ENCODE measurements around the gene HECTD2.
"Not testable (repeated sequence)": the region's sequence is repeated elsewhere in the genome, so short reads cannot be mapped to it uniquely, and the experiment has no call there.

HECTD2 gene

DNA sequence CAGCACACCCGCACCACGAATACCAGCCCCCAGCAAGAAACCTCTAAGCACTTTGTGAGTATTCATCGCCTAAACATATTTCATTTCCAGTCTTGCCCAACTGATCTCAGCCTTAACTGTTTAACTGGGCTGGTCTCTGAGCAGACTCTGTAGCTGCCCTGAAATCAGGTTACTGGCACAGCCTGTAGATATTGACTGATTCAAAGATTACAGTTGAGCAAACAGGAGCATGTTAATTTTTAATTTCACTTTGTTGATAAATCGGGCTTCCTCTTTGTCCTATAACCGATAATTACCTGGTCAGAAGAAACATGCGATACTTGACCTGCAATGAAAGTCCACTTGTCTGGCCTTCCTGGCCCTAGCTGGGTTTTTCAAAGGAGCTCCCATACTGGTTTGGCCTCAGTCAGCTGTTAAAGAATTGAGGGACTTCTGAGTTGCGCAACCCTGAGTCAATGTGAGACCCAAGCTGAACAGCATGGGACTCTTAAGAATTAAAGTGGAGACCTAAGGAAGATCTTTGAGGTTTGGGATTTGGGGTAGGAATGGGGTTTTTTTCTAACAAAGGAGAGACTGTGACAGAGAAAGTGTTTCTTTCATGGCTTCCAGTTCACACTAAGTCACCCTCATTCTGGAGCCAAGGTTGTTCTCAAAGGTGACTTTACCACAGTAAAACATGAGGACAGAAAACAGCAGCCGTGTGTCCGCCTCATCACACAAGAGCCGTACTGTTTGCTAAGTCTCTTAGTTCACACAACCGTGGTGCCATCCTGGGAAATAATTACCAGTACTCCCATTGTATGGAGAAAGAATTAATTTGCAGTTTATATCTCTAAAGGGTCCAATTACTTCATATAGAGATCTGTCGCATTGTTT lies 146.8 kb downstream of the HECTD2 start:
- DNase-seq: no peak
- in situ Hi-C loops (cut with HindIII; ENCODE audit: low pct_ligation_motif_present, low sequenced_read_pairs): no loop called here
- Histone ChIP-seq H3K4me3 (ENCODE audit: low read depth, low read length) (no peak overlapping the region), H3K36me3 (replicated peaks) (no peaks in the 10 kb centered on the region), H3K27ac (no peak overlapping the region), H3K27me3 (replicated peaks) (no peaks in the 10 kb centered on the region)
- TF ChIP-seq, protein P1, sequence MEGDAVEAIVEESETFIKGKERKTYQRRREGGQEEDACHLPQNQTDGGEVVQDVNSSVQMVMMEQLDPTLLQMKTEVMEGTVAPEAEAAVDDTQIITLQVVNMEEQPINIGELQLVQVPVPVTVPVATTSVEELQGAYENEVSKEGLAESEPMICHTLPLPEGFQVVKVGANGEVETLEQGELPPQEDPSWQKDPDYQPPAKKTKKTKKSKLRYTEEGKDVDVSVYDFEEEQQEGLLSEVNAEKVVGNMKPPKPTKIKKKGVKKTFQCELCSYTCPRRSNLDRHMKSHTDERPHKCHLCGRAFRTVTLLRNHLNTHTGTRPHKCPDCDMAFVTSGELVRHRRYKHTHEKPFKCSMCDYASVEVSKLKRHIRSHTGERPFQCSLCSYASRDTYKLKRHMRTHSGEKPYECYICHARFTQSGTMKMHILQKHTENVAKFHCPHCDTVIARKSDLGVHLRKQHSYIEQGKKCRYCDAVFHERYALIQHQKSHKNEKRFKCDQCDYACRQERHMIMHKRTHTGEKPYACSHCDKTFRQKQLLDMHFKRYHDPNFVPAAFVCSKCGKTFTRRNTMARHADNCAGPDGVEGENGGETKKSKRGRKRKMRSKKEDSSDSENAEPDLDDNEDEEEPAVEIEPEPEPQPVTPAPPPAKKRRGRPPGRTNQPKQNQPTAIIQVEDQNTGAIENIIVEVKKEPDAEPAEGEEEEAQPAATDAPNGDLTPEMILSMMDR (IDR thresholded peaks at IDR 0.05; ENCODE audit: low read depth, low read length, missing control alignments): no peak

DNA sequence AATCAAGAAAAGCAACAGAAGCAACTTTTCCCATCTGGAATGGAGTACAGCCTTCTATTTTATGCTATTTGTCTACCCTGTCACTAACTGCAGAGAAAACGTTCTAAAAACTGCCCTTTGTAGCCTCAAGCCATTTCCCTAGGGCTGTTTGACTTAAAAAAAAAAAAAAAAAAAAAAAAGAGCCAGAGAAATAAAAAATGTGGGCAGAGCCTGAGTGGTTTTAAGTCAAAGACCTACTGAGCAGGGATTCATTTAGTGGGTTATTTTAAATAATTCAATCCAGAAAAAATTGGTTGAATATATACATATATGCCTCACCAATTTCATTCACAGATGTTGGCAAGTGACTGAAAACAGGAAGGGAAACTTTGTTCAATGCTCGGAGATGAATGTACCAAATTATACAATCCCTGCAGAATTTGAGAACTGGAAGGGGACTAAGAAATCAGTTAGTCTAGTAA lies 147.5 kb downstream of the HECTD2 start:
- H3K4me3 ChIP-seq (ENCODE audit: low read depth, low read length): no peak overlapping the region
- in situ Hi-C loops (cut with HindIII; ENCODE audit: low pct_ligation_motif_present, low sequenced_read_pairs): no loop called here
- no peaks in the 10 kb centered on the region for H3K27me3 ChIP-seq (replicated peaks)
- no peaks in the 10 kb centered on the region for H3K36me3 ChIP-seq (replicated peaks)
- TF ChIP-seq, protein P1 (IDR thresholded peaks at IDR 0.05; ENCODE audit: low read depth, low read length, missing control alignments): no peak
- no peak overlapping the region for H3K27ac ChIP-seq
- no peak for DNase-seq

DNA sequence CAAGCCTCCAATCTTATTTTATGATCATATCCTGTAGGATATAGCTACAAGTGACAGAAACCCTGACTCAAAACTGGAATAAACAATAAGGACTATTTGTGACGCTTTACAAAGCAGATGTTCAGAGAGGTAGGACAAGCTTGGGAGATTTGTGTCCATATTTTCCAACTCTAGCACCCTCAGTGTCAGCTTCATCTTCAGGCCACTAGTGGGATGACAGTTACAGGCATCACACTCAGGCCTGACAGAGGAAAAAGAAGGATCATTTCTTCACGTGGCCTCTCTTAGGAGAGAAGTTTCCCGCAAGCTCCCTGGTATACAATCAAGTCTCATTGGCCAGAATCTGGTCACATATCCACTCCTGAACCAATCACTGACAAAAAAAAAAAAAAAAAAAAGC lies 148.3 kb downstream of the HECTD2 start:
- no peaks in the 10 kb centered on the region for H3K36me3 ChIP-seq (replicated peaks)
- H3K27me3 ChIP-seq (replicated peaks): no peaks in the 10 kb centered on the region
- no peak overlapping the region for H3K4me3 ChIP-seq (ENCODE audit: low read depth, low read length)
- H3K27ac ChIP-seq: no peak overlapping the region
- TF ChIP-seq, protein P1 (IDR thresholded peaks at IDR 0.05; ENCODE audit: low read depth, low read length, missing control alignments): peak; percentile 8
- no peak for DNase-seq
- in situ Hi-C loops (cut with HindIII; ENCODE audit: low pct_ligation_motif_present, low sequenced_read_pairs): no loop called here

DNA sequence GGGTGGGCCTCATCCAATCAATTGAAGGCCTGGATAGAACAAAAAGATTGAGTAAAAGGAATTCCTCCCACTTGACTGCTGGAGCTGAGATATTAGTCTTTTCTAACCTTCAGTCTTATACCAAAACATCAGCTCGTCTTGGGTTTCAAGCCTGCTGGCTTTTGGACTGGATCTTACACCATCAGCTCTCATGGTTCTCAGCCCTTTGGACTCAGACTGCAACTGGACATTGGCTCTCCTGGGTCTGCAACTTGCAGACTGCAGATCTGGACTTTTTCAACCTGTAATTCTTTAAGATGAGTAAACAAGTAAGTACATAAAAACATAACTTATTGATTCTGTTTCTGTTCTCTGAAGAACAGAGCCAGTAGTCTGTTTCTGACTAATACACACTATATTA lies 149.0 kb downstream of the HECTD2 start:
- Histone ChIP-seq H3K4me3 (ENCODE audit: low read depth, low read length) (no peak overlapping the region), H3K36me3 (replicated peaks) (no peaks in the 10 kb centered on the region), H3K27me3 (replicated peaks) (no peaks in the 10 kb centered on the region), H3K27ac (no peak overlapping the region)
- DNase-seq: no peak
- in situ Hi-C loops (cut with HindIII; ENCODE audit: low pct_ligation_motif_present, low sequenced_read_pairs): no loop called here
- TF ChIP-seq, protein P1 (IDR thresholded peaks at IDR 0.05; ENCODE audit: low read depth, low read length, missing control alignments): no peak

DNA sequence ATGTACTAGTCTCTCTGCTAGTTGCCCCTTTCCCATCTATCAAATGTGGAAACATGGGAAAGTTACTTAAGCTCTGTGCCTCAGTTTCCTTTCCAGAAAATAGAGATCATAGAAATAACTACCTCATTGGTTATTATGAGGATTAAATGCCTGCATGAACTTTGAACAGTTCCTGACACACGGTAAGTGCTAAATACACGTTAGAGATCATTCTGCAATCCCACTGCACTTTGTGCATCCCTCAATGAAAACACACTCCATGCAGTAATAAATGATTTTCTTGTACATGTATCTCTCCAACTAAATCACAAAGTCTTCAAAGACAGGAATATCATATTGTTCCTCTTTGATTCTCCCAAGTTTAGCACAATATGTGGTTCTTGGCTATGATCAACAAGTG lies 149.6 kb downstream of the HECTD2 start:
- Histone ChIP-seq H3K27me3 (replicated peaks) (no peaks in the 10 kb centered on the region), H3K4me3 (ENCODE audit: low read depth, low read length) (no peak overlapping the region), H3K36me3 (replicated peaks) (no peaks in the 10 kb centered on the region), H3K27ac (no peak overlapping the region)
- TF ChIP-seq, protein P1 (IDR thresholded peaks at IDR 0.05; ENCODE audit: low read depth, low read length, missing control alignments): no peak
- in situ Hi-C loops (cut with HindIII; ENCODE audit: low pct_ligation_motif_present, low sequenced_read_pairs): no loop called here
- no peak for DNase-seq

DNA sequence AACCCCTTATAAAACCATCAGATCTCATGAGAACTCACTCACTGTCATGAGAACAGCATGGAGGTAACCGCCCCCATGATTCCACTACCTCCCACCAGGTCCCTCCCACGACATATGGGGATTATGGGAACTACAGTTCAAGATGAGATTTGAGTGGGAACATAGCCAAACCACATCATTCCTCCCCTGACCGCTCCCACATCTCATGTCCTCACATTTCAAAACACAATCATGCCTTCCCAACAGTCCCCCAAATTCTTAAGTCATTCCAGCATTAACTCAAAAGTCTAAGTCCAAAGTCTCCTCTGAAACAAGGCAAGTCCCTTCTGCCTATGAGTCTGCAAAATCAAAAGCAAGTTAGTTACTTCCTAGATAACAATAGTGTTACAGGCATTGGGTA lies 150.7 kb downstream of the HECTD2 start:
- H3K36me3 ChIP-seq (replicated peaks); in situ Hi-C loops (cut with HindIII; ENCODE audit: low pct_ligation_motif_present, low sequenced_read_pairs): not testable (repeated sequence)
- DNase-seq: peak; percentile 85

More for the DNA sequence above, 150.7 kb downstream of the HECTD2 start:
- not testable (repeated sequence) for H3K4me3 ChIP-seq (ENCODE audit: low read depth, low read length); H3K27me3 ChIP-seq (replicated peaks); H3K27ac ChIP-seq

Measured in brain microvascular endothelial cell (primary cell).